ENCODE measurements around the gene REPIN1. TPM values are rescaled to one million over a fixed set of nuclear protein-coding genes. Genes with fewer than 3 reads are reported as not detected.
A peak's percentile ranks its signal among the peaks of the same experiment; 100 is the strongest.

REPIN1 gene
- polyA plus RNA-seq, 1 of the 3 experiments (the other 2 are of a cell fraction), result 91.6 TPM

- Histone ChIP-seq H3K9me2 (no peaks in the 10 kb centered on the region), H3K4me1 (ENCODE audit: control insufficient read depth in 1 of 2, insufficient read depth in 2 of 2, low read depth in 1 of 2, low read length in 1 of 2) (peaks cover 0 to 43% of the 10 kb centered on the region in 2 experiments; a peak in 2 of 4 replicates), H3K4me3 (ENCODE audit: low read depth in 2 of 2, low read length in 1 of 2) (peak within 1 kb of the TSS; percentile 61 to 99), H4K20me1 (ENCODE audit: insufficient read depth) (peaks cover 8% of the 10 kb centered on the region; the same call in 1 of the 2 replicates), H2AFZ (ENCODE audit: low read depth) (peak within 1 kb of the TSS; percentile 93), H3K9ac (peak within 1 kb of the TSS; percentile 95), H3K27me3 (ENCODE audit: insufficient read depth) (no peaks in the 10 kb centered on the region), H3K79me2 (ENCODE audit: insufficient read depth) (peaks cover 42% of the 10 kb centered on the region; the same call in 1 of the 2 replicates), H3K4me2 (peak within 1 kb of the TSS; percentile 93), H3K36me3 (replicated peaks in 1 of 2; ENCODE audit: control insufficient read depth in 1 of 2, insufficient read depth in 2 of 2, low read length in 1 of 2) (peaks cover 11% of the 10 kb centered on the region in 2 experiments), H3K9me3 (no peaks in the 10 kb centered on the region), H3F3A (replicated peaks; ENCODE audit: insufficient read depth) (peaks cover 30% of the 10 kb centered on the region), H3K27ac (ENCODE audit: low read depth in 2 of 2, low read length in 1 of 2) (peak within 1 kb of the TSS; percentile 74 to 90)
- DNase-seq, result peak; percentile 100
- under 1% methylated on average over 30 of the region's 60 CpGs for WGBS (ENCODE audit: low lambda C conversion rate)
- ChIA-PET CTCF (interaction anchor here (0.9 to 3.6 kb wide), 5 partner anchors 10 to 43 kb away, joined by 3 to 15 read pairs (median 5); partner anchors contain the start of gene REPIN1), POLR2A (interaction anchor here (1.5 to 2.3 kb wide), 2 partner anchors 10 to 27 kb away, joined by 4 to 43 read pairs; partner anchors contain the start of gene REPIN1)
- TF ChIP-seq GATA2 (CRISPR knock-in tag; IDR thresholded peaks at IDR 0.05) (no peak), SIN3A (IDR thresholded peaks at IDR 0.05; ENCODE audit: borderline replicate concordance, low read depth, low read length) (0 out of 2 replicates have a peak, but pooled peaks have one; percentile 11), MXI1 (IDR thresholded peaks at IDR 0.05; ENCODE audit: low read depth, low read length) (peak; percentile 67; the same call in 1 of the 2 replicates), TAF1 (IDR thresholded peaks at IDR 0.05; ENCODE audit: borderline replicate concordance, low read depth, low read length) (peak; percentile 43), TCF12 (IDR thresholded peaks at IDR 0.05) (peak; percentile 21; the same call in 1 of the 2 replicates), POLR2AphosphoS5 (IDR thresholded peaks at IDR 0.05; ENCODE audit: low read depth, low read length) (peak; percentile 79), RXRA (IDR thresholded peaks at IDR 0.05; ENCODE audit: borderline replicate concordance, low read depth) (0 out of 2 replicates have a peak, but pooled peaks have one; percentile 5), TEAD4 (IDR thresholded peaks at IDR 0.05; ENCODE audit: borderline replicate concordance, insufficient read depth) (0 out of 2 replicates have a peak, but pooled peaks have one; percentile 32), CHD2 (IDR thresholded peaks at IDR 0.05; ENCODE audit: low read length, partially characterized antibody) (peak; percentile 92), GABPA (IDR thresholded peaks at IDR 0.05; ENCODE audit: low read depth) (0 out of 2 replicates have a peak, but pooled peaks have one; percentile 20), ELF1 (IDR thresholded peaks at IDR 0.05) (no peak), USF2 (IDR thresholded peaks at IDR 0.05; ENCODE audit: borderline replicate concordance, low read depth, low read length) (peak; percentile 81), IRF3 (IDR thresholded peaks at IDR 0.05; ENCODE audit: low read depth, low read length) (peak; percentile 97), USF1 (IDR thresholded peaks at IDR 0.05; ENCODE audit: borderline replicate concordance, low read depth) (peak; percentile 94)
- TF ChIP-seq, protein P1, sequence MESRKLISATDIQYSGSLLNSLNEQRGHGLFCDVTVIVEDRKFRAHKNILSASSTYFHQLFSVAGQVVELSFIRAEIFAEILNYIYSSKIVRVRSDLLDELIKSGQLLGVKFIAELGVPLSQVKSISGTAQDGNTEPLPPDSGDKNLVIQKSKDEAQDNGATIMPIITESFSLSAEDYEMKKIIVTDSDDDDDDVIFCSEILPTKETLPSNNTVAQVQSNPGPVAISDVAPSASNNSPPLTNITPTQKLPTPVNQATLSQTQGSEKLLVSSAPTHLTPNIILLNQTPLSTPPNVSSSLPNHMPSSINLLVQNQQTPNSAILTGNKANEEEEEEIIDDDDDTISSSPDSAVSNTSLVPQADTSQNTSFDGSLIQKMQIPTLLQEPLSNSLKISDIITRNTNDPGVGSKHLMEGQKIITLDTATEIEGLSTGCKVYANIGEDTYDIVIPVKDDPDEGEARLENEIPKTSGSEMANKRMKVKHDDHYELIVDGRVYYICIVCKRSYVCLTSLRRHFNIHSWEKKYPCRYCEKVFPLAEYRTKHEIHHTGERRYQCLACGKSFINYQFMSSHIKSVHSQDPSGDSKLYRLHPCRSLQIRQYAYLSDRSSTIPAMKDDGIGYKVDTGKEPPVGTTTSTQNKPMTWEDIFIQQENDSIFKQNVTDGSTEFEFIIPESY (IDR thresholded peaks at IDR 0.05; ENCODE audit: borderline replicate concordance, low read depth), result no peak
- TF ChIP-seq, protein P2, sequence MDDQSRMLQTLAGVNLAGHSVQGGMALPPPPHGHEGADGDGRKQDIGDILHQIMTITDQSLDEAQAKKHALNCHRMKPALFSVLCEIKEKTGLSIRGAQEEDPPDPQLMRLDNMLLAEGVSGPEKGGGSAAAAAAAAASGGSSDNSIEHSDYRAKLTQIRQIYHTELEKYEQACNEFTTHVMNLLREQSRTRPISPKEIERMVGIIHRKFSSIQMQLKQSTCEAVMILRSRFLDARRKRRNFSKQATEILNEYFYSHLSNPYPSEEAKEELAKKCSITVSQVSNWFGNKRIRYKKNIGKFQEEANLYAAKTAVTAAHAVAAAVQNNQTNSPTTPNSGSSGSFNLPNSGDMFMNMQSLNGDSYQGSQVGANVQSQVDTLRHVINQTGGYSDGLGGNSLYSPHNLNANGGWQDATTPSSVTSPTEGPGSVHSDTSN (IDR thresholded peaks at IDR 0.05), result peak; percentile 99
- TF ChIP-seq, protein P3, sequence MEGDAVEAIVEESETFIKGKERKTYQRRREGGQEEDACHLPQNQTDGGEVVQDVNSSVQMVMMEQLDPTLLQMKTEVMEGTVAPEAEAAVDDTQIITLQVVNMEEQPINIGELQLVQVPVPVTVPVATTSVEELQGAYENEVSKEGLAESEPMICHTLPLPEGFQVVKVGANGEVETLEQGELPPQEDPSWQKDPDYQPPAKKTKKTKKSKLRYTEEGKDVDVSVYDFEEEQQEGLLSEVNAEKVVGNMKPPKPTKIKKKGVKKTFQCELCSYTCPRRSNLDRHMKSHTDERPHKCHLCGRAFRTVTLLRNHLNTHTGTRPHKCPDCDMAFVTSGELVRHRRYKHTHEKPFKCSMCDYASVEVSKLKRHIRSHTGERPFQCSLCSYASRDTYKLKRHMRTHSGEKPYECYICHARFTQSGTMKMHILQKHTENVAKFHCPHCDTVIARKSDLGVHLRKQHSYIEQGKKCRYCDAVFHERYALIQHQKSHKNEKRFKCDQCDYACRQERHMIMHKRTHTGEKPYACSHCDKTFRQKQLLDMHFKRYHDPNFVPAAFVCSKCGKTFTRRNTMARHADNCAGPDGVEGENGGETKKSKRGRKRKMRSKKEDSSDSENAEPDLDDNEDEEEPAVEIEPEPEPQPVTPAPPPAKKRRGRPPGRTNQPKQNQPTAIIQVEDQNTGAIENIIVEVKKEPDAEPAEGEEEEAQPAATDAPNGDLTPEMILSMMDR (IDR thresholded peaks at IDR 0.05), result no peak
These were observed 10.3 kb downstream of the REPIN1 start, which contains the start of gene ZNF775 for GRCh38 chr7:150378853-150379440. Gene ZNF775, plus strand, starts transcription at chr7:150379330. Its CDS starts 9,141 bp downstream, at chr7:150388471.
